HG03095 (cell line): Measurements from ENCODE around the gene GRP.
"Not testable (repeated sequence)": the region's sequence is repeated elsewhere in the genome, so short reads cannot be mapped to it uniquely, and the experiment has no call there.

ENCODE experiments used
- ATAC-seq: cut with Tn5 transposase; IDR thresholded peaks from one replicate; pipeline ENCODE4 v1.9.1; 2021; ENCODE audit warnings: moderate library complexity; ENCODE audit not compliant: unreplicated experiment

The GRP gene

DNA sequence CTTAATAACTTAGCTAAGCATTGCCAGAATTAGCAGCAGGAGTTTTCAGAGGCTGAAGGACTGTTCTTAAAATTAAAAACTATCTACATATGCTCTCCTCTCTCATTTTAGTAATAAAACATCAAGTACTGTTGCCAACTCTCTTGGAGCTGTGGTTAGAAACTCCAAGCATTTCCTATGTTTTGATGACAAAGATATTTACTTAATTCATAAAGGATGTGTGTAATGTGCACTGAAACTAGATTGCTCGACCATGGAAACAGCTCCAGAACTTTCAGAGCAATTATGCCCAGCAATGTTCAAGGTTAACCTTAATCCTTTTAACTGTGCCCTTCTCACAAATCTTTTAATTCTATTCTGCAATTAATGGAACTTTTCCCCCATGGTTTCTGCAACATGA, 8.4 kb downstream of the GRP start:
- no peak for ATAC-seq

DNA sequence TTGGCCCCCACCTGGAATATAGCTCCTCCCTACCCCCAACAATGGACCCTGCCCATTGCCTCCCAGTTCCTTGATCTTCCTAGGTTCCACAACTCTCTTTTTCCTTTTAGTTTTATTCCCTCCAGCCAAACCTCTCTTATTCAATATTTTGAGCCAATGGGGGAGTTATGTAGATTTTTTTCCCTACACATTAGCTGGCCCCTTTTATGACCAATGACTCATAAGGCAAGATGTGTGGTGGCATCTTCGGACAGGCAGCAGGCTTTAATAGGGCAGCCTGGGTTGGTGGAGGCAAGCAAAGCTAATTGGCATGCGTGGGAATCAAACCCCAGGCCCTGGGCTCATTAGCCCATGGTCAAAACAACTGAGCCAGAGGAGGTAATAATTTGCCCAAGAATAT, 9.2 kb downstream of the GRP start:
- no peak for ATAC-seq

DNA sequence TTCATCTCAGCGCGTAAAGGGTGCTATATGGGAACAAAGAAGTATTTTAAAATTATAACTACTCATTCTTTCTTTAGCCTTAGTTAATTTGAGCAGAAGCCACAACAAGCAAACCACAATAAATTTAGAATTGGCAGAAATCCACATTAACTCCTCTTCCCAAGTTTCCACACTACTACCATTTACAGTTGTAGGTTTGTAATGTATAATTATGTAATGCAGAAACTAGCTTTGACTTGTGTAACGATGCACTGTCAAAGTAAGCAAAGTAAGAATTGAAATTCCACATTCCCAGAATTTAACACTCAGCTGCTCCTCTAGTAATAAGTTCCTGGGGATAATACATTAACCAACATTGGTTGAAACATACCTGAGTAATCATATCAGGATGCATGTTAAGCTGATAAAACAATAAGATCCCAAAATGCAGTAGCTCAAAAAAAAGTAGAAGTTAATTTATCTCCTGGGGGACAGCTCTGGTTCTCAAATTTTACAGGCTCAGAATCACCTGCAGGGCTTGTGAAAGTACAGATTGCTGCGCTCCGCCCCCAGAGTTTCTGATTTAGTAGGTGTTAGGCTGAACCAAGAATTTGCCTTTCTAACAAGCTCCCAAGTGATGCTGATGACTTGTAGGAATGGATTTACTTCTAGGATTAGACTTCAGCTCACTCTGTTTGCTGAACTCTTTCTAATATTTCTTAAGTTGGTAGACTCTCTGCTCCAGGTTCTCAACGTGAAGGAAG, 9.9 kb downstream of the GRP start:
- no peak for ATAC-seq

DNA sequence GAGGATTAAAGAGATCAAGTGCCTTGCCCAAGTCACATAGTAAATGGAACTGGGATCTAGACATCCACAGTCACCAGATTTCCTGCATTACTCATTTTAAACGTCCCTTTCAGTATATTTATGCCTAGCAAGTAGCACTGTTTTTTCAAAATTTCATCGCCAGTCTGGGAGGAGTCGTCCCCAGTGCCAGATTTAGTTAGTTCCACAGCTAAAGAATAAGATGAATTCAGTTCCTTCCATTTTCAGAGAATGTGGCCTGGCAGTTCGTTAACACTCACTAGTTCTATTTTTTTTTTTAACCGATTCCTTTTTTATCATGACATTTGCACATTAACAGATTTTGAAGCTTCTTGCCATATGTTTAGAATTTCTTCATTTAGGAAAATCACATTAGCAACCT, 11.2 kb downstream of the GRP start:
- ATAC-seq = no peak

DNA sequence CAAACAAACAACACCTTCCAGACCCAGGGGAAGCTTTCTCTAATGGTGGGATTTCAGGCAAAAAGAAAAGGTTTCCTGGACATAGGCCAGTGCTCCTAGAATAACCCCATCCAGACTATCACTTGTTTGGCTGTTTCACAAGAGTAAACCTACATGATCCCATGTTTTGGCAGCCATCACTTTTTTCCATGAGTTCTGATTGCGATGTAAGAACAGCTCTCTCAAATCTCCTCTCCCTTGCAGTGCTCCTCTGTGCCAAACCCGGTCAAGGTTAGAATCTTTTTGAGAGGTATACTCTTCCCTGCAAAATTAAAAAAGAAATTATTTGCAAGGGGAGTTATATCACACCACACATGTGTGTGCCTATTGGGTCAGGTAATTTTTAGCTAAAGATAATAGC, 11.9 kb downstream of the GRP start:
- no peak for ATAC-seq

DNA sequence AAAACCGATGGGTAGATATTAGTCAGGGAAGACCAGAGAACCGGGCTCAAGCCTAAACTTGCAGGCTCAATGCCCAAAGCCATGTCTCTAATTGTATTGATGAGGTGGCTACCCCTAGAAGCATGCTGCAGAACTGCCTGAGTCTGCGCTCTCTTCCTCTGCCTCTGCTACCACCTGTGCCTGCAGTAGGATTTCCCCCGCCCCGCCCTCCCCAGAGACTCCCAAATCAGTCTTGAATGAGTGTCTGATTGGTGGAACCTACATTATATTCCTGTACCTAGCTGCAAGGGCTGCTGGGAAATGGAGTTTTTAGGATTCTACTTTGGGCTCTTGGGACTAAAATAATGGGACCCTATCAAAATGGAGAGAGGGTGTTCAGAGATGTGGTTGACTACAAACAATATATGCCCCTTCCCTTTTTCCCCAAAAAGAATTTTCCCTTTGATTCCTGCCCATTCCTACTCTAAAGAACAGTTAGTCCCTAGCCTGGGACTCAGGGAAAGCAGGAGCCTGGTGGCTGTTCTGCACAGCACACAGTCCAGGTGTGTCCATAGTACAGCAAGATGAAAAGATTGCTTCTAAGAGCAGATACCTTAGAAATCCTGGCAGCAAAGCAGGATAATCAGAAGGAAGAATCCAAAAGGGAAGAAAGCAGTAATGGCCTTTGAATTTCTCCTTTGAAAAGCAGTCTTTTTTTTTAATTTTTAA, 12.5 kb downstream of the GRP start:
- ATAC-seq = no peak

DNA sequence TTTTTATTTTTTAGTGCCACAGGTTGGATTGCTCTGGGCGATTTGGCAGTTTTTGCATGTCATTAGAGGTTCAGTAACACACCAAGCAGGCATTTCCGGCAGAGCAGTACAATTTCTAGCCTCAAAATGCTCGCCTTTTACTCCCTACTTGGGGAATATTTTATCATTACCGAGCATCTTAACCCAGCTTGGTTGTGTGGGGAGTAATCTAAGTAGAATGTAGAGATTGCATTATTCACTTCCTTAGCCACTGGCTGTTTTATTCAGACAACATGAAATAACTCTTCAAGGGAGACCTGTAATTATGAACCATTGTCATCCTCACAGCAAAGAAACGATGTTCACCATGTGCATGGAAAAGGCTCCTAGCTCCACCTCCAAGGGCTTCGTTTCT, 13.1 kb downstream of the GRP start:
- ATAC-seq = no peak

DNA sequence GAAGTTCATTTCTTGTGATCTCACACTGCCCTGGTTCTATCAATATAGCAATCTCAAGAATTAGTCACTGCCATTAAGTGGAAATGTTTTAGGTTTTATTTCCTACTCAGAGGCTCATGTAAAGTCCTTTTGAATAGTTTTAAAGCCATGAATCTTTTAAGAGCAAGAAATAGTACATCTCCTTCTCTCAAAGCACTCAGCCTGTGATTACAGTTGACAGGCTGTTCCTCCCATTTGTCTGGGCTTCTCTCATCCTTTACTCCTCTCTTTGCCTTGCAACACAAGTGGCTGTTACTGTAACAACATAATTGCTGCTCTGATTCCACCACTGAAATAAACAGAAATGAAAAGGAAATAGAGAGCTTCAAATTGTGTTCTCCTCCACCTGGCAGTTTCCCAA, 18.4 kb downstream of the GRP start:
- ATAC-seq = no peak

DNA sequence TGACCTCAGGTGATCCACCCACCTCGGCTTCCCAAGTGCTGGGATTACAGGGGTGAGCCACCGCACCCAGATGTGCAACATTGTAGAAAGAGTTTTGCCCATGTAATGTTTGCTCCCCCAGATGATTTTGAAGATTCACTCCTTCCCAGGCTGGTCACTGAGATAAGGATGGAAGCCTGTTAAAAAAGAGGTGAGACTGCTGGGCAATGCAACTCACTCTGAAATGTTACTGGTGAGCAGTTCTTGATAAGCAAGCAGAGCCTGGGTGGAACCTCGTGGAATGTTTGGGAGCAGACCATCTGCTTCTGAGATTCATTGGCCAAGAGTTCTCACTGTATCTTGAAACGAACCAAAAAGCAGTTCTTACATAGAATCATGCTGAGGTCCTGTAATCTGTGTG, 19.7 kb downstream of the GRP start:
- ATAC-seq = no peak

DNA sequence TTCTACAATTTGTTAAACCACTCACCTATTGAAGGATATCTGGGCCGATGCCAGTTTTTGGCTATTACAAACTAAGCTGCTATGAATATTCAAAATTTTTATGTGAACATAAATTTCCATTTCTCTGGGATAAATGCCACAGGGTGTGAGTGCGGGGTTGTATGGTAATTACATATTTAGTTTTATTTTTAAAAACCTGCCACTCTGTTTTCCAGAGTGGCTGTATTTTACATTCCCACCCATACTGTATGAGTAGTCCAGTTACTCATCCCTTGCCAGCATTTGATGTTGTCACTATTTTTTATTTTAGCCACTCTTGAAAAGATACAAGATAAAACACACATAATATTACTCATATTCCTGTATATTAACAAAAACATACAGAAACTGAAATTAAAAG, 22.9 kb downstream of the GRP start:
- ATAC-seq = no peak

DNA sequence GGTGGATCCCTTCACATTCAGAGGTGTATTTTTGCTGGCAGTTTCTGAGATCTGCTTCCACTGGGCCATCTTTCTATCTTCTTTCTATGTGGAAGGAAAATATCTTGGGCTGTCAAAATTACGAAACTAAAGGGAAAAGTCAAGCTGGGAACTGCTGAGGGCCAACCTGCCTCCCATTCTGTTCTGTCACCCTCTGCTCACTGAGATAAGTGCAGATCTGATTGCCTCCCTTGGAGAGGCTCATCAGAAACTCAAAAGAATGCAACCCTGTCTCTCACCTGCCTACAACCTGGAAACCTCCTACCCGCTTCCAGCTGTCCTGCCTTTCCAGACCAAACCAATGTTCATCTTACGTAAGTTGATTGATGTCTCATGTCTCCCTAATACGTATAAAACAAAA, 26.8 kb downstream of the GRP start:
- ATAC-seq = no peak

DNA sequence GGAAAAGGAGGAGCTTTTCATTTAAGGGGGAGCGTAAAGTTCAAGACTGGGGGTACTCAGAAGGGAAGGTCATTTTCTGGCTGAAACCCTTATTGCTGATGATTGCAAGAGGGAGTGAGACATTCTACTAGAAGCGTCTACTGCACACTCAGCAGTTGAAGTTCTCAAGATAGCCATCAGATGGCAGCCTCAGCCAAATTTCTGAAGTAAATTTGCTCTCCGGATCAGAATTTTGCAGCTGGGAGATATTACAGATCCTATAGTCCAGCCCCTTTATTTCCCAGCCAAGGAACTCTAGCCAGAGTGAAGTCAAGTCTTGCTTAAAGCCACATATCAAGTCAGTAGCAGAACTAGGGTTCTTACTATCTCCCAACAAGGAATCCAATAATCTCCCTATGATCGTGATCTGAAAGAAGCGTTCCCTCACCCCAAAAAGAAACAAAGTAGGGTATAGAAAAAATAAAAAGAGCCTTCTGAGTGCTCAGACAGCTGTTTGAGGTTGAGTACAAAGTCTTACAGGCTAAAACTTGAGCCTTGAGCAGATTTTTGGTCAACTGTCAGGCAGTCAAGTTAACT, 29.3 kb downstream of the GRP start:
- no peak for ATAC-seq

DNA sequence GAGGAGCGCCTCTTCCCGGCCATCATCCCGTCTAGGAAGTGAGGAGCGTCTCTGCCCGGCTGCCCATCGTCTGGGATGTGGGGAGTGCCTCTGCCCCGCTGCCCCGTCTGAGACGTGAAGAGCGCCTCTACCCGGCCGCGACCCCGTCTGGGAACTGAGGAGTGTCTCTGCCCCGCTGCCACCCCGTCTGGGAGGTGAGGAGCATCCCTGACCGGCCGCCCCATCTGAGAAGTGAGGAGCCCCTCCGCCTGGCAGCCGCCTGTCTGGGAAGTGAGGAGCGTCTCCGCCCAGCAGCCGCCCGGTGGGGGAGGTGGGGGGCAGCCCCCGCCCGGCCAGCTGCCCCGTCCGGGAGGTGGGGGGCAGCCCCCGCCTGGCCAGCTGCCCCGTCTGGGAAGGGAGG, 35.5 kb downstream of the GRP start:
- ATAC-seq = not testable (repeated sequence)

DNA sequence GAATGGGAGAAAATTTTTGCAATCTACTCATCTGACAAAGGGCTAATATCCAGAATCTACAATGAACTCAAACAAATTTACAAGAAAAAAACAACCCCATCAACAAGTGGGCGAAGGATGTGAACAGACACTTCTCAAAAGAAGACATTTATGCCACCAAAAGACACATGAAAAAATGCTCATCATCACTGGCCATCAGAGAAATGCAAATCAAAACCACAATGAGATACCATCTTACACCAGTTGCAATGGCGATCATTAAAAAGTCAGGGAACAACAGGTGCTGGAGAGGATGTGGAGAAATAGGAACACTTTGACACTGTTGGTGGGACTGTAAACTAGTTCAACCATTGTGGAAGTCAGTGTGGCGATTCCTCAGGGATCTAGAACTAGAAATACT, 41.9 kb downstream of the GRP start:
- ATAC-seq = not testable (repeated sequence)

DNA sequence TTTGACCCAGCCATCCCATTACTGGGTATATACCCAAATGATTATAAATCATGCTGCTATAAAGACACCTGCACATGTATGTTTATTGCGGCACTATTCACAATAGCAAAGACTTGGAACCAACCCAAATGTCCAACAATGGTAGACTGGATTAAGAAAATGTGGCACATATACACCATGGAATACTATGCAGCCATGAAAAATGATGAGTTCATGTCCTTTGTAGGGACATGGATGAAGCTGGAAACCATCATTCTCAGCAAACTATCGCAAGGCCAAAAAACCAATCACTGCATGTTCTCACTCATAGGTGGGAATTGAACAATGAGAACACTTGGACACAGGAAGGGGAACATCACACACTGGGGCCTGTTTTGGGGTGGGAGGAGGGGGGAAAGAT, 42.3 kb downstream of the GRP start:
- ATAC-seq = not testable (repeated sequence)

DNA sequence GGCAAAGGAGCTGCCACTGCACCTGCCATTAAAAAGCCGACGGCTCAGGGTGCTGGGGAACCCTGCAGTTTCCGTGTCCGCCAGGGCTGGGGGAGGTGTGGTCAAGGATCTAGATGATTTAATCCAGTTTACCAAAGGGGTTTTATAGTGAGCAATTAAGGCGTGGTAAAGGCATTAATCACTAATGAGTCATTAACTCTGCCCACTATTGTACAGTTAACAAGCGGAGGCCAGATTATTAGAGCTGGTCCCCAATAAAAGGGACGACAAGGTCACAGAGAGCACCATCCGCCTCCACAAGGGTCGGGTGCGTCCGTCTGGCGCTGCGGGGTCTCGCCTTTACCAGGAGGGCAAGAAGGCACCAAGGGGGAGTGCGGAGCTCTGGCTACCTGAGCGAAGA, 43.7 kb downstream of the GRP start:
- no peak for ATAC-seq

DNA sequence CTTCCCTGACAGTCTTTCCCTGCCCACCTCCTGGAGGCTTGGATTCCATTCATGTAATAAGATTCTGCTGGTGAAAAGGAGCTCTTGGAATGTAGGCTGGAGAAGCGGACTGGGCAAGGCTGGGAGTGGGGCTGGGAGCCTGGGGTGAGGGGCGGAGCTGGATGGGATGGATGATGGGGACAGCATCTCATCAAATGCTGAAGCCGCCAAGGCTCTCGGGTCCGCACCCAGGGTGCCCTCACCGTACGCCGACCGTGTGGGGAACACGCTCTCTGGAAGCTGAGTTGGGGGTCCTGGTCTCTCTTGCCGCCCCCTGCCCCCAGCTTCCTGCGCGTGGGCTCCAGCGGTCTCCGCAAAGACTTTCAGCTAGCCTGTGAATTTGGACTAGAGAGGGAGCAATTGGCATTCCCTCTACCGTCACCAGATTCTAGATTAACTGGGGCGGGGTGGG, 44.2 kb downstream of the GRP start:
- ATAC-seq = no peak

DNA sequence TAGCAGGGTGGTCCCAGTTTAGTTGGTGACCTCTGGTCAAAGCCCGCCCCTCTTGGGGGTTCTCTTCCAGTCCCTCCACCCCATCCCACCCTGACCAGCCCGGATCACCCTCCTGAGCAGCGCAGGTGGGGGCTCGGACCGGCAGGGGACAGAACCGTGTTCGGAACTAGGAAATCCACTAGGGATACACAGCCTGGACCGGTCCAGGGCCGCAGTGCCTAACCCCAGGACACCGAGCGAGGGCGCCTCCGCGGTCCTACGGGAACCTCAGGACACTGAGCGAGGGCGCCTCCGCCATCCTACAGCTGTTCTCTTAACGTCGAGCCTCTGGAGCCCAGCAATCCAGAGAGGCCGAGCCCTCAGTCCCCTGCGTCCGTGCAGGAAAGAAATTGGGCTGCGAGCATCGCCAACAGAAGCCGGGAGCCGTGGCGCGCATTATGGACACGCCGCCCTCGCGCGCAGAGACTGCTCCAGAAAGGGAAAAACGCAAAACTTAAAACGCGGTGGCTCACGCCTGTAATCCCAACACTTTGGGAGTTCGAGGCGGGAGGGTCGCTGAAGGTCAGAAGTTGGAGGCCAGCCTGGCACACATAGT, 44.8 kb downstream of the GRP start:
- no peak for ATAC-seq

DNA sequence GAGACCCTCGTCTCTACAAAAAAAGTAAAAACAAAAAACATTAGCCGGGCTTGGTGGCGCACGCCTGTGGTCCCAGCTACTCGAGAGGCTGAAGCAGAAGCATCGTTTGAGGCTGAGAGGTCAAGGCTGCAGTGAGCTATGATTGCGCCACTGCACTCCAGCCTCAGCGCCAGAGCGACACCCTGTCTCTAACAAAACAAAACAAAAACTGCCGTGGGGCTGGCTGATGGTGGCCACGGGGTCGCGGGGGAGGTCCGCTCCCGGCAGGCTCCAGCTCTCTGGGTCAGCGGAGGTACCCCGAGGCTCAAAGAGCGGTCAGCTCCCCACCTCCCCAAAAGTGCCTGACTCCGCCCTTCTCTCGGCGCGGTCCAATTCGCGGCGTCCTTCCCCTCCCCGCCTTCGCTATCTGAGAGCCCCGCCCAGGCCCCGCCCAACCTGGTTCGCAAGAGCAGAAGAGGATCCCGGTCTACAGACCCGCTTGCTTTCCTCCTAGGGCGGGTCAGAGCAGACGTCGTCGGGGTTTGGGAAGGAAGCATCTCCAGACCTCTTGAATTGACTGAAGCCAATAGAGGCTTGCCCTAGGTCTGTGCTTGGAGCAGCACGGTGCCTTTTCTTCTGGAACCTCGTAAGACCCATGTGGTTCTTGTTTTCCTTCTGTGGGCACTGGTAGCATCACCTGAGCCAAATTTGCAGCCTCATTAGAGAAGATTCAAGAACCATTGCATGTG, 45.5 kb downstream of the GRP start:
- no peak for ATAC-seq

DNA sequence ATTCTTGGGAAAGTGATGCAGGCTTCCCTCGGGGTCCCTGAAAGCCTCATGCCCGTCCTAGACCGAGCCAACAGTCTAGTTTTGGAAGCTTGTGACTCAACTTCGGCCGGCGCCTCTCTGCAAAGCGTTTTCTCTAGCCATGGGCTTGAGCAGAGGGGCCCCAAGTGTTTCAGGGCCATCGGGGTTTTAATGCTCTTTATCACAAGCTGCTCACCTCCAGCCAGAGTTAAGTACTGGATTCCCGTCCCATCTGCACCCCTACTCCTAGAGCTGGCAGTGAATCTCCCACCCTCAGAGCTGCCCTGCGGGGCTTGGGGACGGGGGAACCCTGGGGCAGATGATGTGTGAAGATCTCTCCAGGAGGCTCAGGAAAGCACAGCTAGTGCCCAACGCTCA, 46.0 kb downstream of the GRP start:
- ATAC-seq = no peak

DNA sequence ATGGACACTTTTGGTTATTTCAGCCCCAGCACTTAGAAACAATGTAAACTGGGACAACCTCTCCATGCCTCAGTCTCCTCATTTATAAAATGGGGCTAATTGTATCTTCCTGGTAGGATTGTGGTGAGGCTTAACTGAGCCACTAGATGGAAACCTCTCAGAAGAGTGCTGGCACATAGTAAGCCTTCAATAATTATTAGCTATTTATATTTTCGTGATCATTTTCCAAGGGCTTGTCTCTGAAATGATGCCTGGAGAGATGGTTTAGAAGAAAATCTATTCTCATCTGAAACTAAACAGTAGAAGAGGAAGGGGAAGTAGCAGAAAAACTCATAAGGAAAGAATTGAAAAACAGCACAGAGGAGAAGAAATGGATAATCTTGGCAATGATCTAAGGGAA, 46.5 kb downstream of the GRP start:
- no peak for ATAC-seq
